Muscle layer of colon (tissue), 2 donors: Measurements from ENCODE around the gene PPIL6.
A peak's percentile ranks its signal among the peaks of the same experiment; 100 is the strongest.

Experiments
- H3K27ac ChIP-seq: one replicate; pipeline ENCODE4 v1.7.0; 2013; ENCODE audit warnings: low read depth, mild to moderate bottlenecking, low read length, moderate library complexity
- H3K27me3 ChIP-seq, 2 donors: one replicate each; pipeline ENCODE4 v1.7.0; 2013; ENCODE audit warnings: low read length in 2 of 2, mild to moderate bottlenecking in 2 of 2; ENCODE audit not compliant: insufficient read depth in 2 of 2, control insufficient read depth in 1 of 2
- H3K36me3 ChIP-seq: one replicate; pipeline ENCODE4 v1.7.0; 2013; ENCODE audit warnings: mild to moderate bottlenecking, low read length; ENCODE audit not compliant: insufficient read depth
- H3K4me1 ChIP-seq: one replicate; pipeline ENCODE4 v1.7.0; 2013; ENCODE audit warnings: mild to moderate bottlenecking, low read length; ENCODE audit not compliant: insufficient read depth
- H3K4me3 ChIP-seq, 2 donors: one replicate each; pipeline ENCODE4 v1.7.0; 2013; ENCODE audit warnings: low read length in 2 of 2, low read depth in 1 of 2, mild to moderate bottlenecking in 1 of 2, moderate library complexity in 1 of 2
- H3K9ac ChIP-seq: one replicate; pipeline ENCODE4 v1.7.0; 2013; ENCODE audit warnings: low read length
- H3K9me3 ChIP-seq: one replicate; pipeline ENCODE4 v1.7.0; 2013; ENCODE audit warnings: mild to moderate bottlenecking, low read length
- donor health status: abdominal sarcoma.
- donor health status: Adenocarcinoma of cecum.

PPIL6 gene

DNA sequence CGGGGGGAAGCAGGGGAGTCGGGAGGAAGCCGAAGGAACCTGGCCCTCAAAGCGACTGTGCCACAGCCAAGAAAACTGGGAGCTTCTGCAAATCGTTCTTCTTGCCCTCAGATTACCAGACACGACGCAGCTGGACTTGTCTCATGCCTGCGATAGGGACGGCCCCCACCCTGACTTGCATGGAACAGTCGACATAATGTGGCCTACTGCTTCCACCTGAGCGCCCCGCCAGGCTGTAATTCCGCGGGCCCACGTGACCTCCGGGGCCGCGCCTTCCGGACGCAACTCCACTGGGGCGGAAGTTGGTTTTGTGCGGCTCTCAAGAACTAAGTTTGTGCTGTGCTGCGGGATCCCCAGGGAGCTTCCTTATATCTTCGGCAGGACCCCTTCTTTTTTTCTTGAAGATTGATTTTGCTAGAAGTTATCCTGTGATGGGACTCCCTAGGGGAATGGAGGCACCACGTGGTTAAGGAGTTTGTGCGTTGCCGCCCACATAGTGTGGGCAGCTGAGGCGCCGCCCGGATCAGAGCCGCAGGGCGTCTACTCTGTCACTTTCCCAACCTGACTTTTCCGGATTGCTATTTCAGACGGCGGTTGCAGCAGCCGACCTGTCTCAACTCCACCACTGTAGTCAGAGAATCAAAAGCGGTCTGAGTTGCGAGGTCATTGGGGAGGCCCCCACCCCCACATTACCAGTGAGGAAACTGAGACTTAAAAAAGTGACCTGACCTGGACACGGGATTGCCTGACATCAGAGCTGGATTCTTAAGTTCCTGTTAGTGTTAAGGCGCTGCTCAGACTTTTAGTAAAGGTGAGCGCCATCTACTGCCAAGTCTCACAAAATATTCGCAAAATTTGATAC, 57.6 kb downstream of the PPIL6 start:
- H3K27ac ChIP-seq, result peak overlapping the region; percentile 100

DNA sequence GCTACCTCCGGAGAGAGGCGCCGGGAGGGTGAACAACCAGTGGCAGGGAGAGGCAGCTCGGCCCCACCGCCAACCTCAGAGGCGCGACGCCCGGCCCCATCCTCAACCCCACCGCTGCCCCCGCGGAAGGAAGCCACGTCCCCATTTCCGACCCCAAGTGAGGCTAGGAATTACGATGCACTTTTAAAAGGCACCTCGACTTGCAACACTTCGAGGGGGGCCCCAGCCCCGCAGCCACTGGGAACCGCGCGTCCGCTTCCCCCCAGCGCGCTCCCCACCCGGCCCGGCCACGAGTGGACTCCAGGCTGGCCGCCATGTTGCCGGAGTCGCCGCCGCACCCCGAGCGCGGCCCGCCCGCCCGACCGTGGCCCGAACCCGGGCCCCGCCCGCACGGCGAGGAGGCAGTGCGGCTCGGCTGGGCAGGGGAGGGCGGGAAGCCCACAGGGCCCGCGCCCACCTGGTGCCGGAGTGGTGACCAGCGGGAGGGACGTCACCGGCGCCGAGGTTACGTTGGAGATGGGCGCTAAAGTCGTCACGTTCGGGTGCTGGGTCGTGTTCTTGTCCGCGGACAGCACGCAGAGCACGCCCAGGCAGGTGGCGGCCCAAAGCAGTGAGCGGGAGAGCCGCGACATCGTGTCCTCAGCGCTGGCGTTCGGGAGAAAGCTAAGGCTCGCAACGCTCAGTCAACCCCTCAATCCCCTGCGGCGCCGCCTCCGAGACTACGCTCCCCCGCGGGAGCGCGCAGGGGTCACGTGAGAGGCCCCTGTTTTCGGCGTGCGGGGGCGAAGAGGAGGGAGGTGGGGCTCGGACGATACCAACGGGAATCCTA, 58.5 kb downstream of the PPIL6 start, which contains the start of gene CD164:
TSS of gene CD164 (minus strand) at position 721 of the 829 bp plus-strand sequence. CDS start at position 632, 89 bp downstream.
- Histone ChIP-seq H3K9ac (peak within 1 kb of the TSS; percentile 72), H3K4me1 (peaks cover 38% of the 10 kb centered on the region), H3K27me3 (no peaks in the 10 kb centered on the region), H3K9me3 (no peaks in the 10 kb centered on the region), H3K27ac (peak within 1 kb of the TSS; percentile 100), H3K4me3 (peak within 1 kb of the TSS; percentile 88 to 99), H3K36me3 (peaks cover 6% of the 10 kb centered on the region)

More for the DNA sequence above, 57.6 kb downstream of the PPIL6 start:
- H3K27me3 ChIP-seq, result no peaks in the 10 kb centered on the region
- H3K9me3 ChIP-seq, result no peaks in the 10 kb centered on the region
- H3K36me3 ChIP-seq, result peaks cover under 1% of the 10 kb centered on the region
- H3K4me1 ChIP-seq, result peaks cover 38% of the 10 kb centered on the region
- H3K9ac ChIP-seq, result peak overlapping the region; percentile 72
- peak overlapping the region; percentile 88 to 99 for H3K4me3 ChIP-seq

DNA sequence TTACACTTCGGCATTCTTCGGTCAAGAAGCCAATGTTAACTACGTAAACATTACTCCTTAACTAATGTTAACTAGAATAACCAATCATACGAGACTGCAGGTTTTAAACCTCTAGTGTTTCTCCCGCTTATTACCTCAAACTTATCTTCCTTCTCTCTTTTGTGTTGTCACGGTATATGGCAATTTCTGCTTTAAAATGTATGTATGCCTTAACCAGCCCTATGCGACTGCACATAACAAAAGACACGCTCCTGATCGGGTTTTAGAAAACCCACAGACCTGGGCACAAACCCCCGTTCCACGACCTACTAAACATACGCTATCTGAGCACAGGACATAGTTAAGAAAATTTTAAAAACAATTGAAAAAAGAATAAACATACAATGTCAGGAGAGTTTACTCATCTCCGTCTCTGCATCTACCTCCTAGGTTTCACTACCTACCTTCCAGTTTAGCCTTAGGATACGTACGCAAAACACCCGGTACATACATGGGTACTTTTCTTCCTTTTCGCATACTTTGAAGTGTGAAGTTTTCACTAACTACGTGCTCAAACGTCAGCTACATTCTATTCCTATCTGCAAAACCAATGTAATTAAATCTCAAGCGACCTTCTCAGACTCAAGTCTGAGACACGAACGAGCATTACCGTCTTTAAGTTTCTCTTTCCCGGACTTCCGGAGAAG, 59.2 kb downstream of the PPIL6 start:
- H3K27ac ChIP-seq, result peak overlapping the region; percentile 100
- H3K27me3 ChIP-seq, result no peaks in the 10 kb centered on the region
- H3K9me3 ChIP-seq, result no peaks in the 10 kb centered on the region
- H3K4me3 ChIP-seq, result peak overlapping the region; percentile 88 to 99
- H3K36me3 ChIP-seq, result peaks cover 8% of the 10 kb centered on the region
- peaks cover 38% of the 10 kb centered on the region for H3K4me1 ChIP-seq
- peak overlapping the region; percentile 72 for H3K9ac ChIP-seq

DNA sequence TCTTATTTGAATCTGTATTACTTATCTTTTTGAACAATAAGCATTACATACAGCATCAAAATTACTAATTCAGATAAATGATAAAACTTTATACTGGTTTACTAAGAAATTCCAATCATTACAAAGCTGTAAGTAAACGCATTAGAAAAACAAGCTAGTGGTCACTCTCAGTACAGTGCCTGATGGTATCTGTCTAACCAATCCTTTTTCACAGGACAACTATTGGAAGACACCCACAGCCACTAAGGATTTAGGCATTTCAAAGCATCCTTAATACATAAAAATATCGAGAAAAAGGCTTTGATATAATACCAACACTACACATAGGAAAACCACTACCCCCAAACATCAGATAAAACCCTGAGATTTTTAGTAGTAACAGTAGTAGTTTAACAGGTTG, 60.7 kb downstream of the PPIL6 start:
- Histone ChIP-seq H3K27ac (no peak overlapping the region), H3K4me1 (peaks cover 32% of the 10 kb centered on the region), H3K36me3 (peaks cover 21% of the 10 kb centered on the region), H3K9ac (peak overlapping the region; percentile 72), H3K9me3 (no peaks in the 10 kb centered on the region), H3K4me3 (peak overlapping the region in 1 of 2 donors; percentile 88), H3K27me3 (no peaks in the 10 kb centered on the region)

DNA sequence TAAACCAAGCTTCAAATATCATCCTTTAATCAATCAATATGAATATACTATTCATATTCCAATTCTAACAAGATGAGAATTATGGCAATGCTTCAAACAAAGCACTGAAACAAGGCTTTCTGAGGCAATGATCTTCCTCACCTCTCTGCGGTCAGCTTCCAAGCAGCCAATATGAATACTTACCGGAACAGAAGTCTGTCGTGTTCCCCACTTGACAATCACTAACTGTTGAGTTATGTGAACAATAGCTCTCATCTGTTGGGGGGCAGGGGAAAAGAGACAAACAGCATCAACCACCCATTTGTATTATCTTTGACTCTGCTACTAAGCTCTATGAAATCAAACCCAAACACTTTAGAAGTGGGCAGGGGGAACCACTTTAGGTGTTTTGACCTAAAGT, 62.7 kb downstream of the PPIL6 start:
- H3K4me3 ChIP-seq, result no peak overlapping the region
- no peak overlapping the region for H3K27ac ChIP-seq
- H3K4me1 ChIP-seq, result peaks cover 20% of the 10 kb centered on the region

DNA sequence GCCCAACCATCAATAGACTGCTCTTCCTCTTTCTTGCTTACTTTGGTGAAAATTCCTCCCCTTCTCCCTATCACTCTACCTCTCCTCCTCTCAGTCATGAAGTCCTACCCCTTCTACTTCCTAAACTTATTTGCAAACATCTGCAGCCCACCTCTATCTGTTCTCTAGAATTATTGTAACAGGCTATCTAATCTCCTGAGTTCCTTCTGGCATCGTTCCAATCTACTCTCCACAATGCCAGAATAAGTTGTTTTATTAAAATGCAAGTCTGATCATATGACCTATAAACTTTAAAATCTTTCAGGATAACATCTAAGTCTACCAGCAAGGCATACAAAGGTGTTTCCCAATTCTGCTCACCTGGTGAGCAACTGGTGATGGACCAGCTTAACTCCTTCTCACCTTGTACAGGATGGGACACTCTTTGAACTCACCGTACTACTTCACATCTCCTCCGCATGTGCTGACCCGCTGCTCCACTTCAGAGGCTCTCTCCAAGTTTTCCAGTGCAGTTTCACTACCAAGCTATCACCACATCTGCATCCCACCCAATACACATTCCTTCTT, 66.0 kb downstream of the PPIL6 start:
- Histone ChIP-seq H3K4me1 (peaks cover 11% of the 10 kb centered on the region), H3K4me3 (no peak overlapping the region), H3K9ac (no peak overlapping the region), H3K27ac (no peak overlapping the region), H3K9me3 (no peaks in the 10 kb centered on the region), H3K36me3 (peaks cover 50% of the 10 kb centered on the region), H3K27me3 (no peaks in the 10 kb centered on the region)

More for the DNA sequence above, 62.7 kb downstream of the PPIL6 start:
- H3K36me3 ChIP-seq, result peaks cover 36% of the 10 kb centered on the region
- H3K9me3 ChIP-seq, result no peaks in the 10 kb centered on the region
- no peak overlapping the region for H3K9ac ChIP-seq
- no peaks in the 10 kb centered on the region for H3K27me3 ChIP-seq

DNA sequence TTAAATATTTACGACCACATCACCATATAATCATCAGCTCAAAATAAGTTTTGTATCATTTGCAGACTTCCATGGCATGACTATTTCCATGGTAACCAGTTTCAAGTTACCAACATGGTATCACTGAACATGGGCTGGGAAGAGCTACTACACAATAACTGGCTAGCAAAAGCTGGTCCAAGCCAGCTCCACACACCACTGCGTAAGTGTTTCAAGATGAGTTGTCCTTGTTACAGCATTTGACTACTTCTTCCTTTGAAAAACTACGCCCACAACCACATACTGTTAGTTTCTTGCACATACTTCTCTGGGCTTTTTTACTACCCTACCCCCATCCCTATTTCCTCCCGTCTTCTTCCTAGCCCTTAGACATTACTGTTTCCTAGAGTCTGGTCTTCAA, 66.7 kb downstream of the PPIL6 start:
- peaks cover 55% of the 10 kb centered on the region for H3K36me3 ChIP-seq
- H3K4me3 ChIP-seq, result no peak overlapping the region
- H3K27ac ChIP-seq, result no peak overlapping the region
- no peaks in the 10 kb centered on the region for H3K27me3 ChIP-seq
- no peaks in the 10 kb centered on the region for H3K9me3 ChIP-seq
- no peak overlapping the region for H3K9ac ChIP-seq
- peaks cover 4% of the 10 kb centered on the region for H3K4me1 ChIP-seq

DNA sequence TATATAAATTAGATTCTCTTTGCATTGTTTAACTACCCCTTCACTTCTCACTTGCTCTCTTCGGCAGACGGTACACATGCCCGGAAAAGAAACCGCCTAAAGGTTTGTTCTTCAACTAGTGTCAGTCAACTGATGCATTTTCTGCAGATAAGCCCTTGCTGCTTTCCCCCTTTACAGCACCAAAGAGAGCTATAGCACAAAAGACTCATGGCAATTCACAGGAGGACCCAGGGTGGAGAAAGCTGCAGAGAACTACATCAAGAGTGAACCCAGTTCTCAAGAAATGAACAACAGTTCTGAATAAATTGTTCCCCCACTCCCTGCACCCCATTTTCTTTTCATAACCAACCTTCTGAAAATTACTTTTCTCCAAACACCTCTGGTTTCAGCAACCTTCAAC, 67.1 kb downstream of the PPIL6 start:
- no peaks in the 10 kb centered on the region for H3K9me3 ChIP-seq
- H3K27ac ChIP-seq, result no peak overlapping the region
- no peak overlapping the region for H3K4me3 ChIP-seq
- no peaks in the 10 kb centered on the region for H3K27me3 ChIP-seq
- H3K36me3 ChIP-seq, result peaks cover 59% of the 10 kb centered on the region
- peaks cover 3% of the 10 kb centered on the region for H3K4me1 ChIP-seq
- H3K9ac ChIP-seq, result no peak overlapping the region

DNA sequence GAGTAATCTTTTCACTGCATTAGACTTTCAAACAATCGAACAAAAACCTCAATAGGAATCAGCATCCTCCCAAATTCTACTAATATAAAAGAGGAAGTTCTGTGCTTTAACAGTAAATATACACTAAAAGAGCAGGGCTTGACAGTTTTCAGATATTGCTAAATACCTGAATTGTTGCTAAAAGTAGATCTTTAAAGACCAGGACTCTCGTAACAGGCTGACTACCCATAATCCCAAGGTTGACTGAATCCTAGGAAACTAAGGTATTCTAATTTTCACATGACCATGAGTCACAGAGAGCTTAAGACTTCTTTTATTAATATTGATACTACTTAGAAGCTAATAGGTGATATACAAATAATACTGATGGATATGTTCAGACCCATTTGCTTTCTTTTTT, 68.3 kb downstream of the PPIL6 start:
- Histone ChIP-seq H3K9me3 (no peaks in the 10 kb centered on the region), H3K4me1 (no peaks in the 10 kb centered on the region), H3K27ac (no peak overlapping the region), H3K4me3 (no peak overlapping the region), H3K9ac (no peak overlapping the region), H3K27me3 (no peaks in the 10 kb centered on the region), H3K36me3 (peaks cover 64% of the 10 kb centered on the region)

DNA sequence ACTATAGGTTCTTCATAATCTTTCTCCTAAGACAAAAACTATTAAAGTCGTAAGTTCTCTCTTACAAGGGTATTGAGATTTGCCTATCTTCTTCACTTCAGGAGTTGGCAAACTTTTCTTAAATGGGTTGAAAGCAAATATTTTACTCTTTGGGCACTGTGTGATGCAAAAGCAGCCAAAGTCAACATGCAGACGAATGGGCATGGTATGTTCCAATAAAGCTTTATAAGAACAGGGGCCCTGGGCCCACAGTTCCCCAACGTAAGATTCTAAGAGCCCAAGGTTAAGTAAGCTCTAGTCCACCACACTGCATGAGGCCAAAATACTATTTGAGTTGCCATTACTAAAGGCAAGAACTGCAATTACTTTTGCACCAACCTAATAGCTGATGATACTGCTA, 69.6 kb downstream of the PPIL6 start:
- no peaks in the 10 kb centered on the region for H3K4me1 ChIP-seq
- H3K9me3 ChIP-seq, result no peaks in the 10 kb centered on the region
- no peak overlapping the region for H3K27ac ChIP-seq
- no peak overlapping the region for H3K4me3 ChIP-seq
- H3K36me3 ChIP-seq, result peaks cover 58% of the 10 kb centered on the region
- H3K9ac ChIP-seq, result no peak overlapping the region
- no peaks in the 10 kb centered on the region for H3K27me3 ChIP-seq

DNA sequence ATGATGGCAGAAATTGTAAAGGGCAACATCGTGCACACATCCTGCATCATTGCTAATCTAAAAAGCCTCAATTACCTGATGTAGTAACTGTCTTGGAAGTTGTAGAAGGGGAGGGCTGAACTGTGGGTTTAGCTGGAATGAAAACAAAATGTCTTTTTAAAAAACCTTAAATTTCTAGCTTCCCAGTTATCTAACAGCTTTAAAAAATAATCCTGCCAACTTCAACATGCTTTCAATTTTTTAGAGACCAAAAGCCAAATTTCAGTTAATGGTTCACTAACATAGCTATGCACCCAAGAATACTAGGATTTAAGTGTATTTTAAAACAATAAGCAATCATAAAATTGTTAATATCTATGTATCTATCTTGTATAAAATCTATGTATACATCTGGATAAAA, 70.1 kb downstream of the PPIL6 start:
- H3K4me1 ChIP-seq, result no peaks in the 10 kb centered on the region
- no peaks in the 10 kb centered on the region for H3K27me3 ChIP-seq
- H3K9ac ChIP-seq, result no peak overlapping the region
- H3K9me3 ChIP-seq, result no peaks in the 10 kb centered on the region
- no peak overlapping the region for H3K27ac ChIP-seq
- H3K36me3 ChIP-seq, result peaks cover 56% of the 10 kb centered on the region
- H3K4me3 ChIP-seq, result no peak overlapping the region
